ENCODE measurements around the gene ERVW-1. TPM values are rescaled to one million over a fixed set of nuclear protein-coding genes. Genes with fewer than 3 reads are reported as not detected.
"Not testable (repeated sequence)": the region's sequence is repeated elsewhere in the genome, so short reads cannot be mapped to it uniquely, and the experiment has no call there.

The ERVW-1 gene
- total RNA-seq, 2 experiments from 2014 or later, result not detected

- CTCF ChIA-PET (ENCODE audit: unreplicated experiment); H3K9me3 ChIP-seq (ENCODE audit: low read length); BruUV-seq (replicated peaks); H3K79me2 ChIP-seq (ENCODE audit: insufficient read depth, low read depth, low read length); intact Hi-C loops (cut with micrococcal nuclease; ENCODE audit: unreplicated experiment); H3K4me3 ChIP-seq (ENCODE audit: low read depth, low read length, poor library complexity, severe bottlenecking); DNase-seq (ENCODE audit: low spot score); H2AFZ ChIP-seq (ENCODE audit: low read length); H3K4me2 ChIP-seq (ENCODE audit: low read length); H3K4me1 ChIP-seq (ENCODE audit: insufficient read depth, low read length, poor library complexity, severe bottlenecking); H3K36me3 ChIP-seq (ENCODE audit: insufficient read depth, low read length); H3K9me2 ChIP-seq (ENCODE audit: insufficient read depth, low read length); H3K27ac ChIP-seq (ENCODE audit: low read depth, low read length, poor library complexity, severe bottlenecking); H4K20me1 ChIP-seq (ENCODE audit: insufficient read depth, low read length): not testable (repeated sequence)
- POLR2A ChIA-PET, result interaction anchor here (0.5 to 0.6 kb wide), 2 partner anchors 1609 to 1787 kb away, joined by 3 to 4 read pairs; no protein-coding TSS in a partner anchor
Observed at GRCh38 chr7:92475261-92475770, 2.4 kb downstream of the ERVW-1 start.

- H3K4me3 ChIP-seq (ENCODE audit: low read depth, low read length, poor library complexity, severe bottlenecking); DNase-seq (ENCODE audit: low spot score); H3K4me2 ChIP-seq (ENCODE audit: low read length); H3K4me1 ChIP-seq (ENCODE audit: insufficient read depth, low read length, poor library complexity, severe bottlenecking); H3K36me3 ChIP-seq (ENCODE audit: insufficient read depth, low read length); H3K9me2 ChIP-seq (ENCODE audit: insufficient read depth, low read length); H3K27ac ChIP-seq (ENCODE audit: low read depth, low read length, poor library complexity, severe bottlenecking); H4K20me1 ChIP-seq (ENCODE audit: insufficient read depth, low read length); CTCF ChIA-PET (ENCODE audit: unreplicated experiment); intact Hi-C loops (cut with micrococcal nuclease; ENCODE audit: unreplicated experiment); BruUV-seq (replicated peaks); H3K9me3 ChIP-seq (ENCODE audit: low read length); H3K79me2 ChIP-seq (ENCODE audit: insufficient read depth, low read depth, low read length); H2AFZ ChIP-seq (ENCODE audit: low read length): not testable (repeated sequence)
- POLR2A ChIA-PET, result interaction anchor here (0.6 kb wide), 1 partner anchor 16 kb away, joined by 3 read pairs; no protein-coding TSS in a partner anchor
Observed at GRCh38 chr7:92473989-92474388, 3.8 kb downstream of the ERVW-1 start.

- H3K9me2 ChIP-seq (ENCODE audit: insufficient read depth, low read length); H3K79me2 ChIP-seq (ENCODE audit: insufficient read depth, low read depth, low read length); CTCF ChIA-PET (ENCODE audit: unreplicated experiment); H3K4me2 ChIP-seq (ENCODE audit: low read length); H4K20me1 ChIP-seq (ENCODE audit: insufficient read depth, low read length); POLR2A ChIA-PET; H3K9me3 ChIP-seq (ENCODE audit: low read length); H3K27ac ChIP-seq (ENCODE audit: low read depth, low read length, poor library complexity, severe bottlenecking); H3K4me1 ChIP-seq (ENCODE audit: insufficient read depth, low read length, poor library complexity, severe bottlenecking); BruUV-seq (replicated peaks); H3K36me3 ChIP-seq (ENCODE audit: insufficient read depth, low read length); DNase-seq (ENCODE audit: low spot score); H3K4me3 ChIP-seq (ENCODE audit: low read depth, low read length, poor library complexity, severe bottlenecking); H2AFZ ChIP-seq (ENCODE audit: low read length): not testable (repeated sequence)
- intact Hi-C loops (cut with micrococcal nuclease; ENCODE audit: unreplicated experiment), result loop anchor here (10.0 kb wide), 1 partner anchor 586 kb away; no protein-coding TSS in a partner anchor
Observed at GRCh38 chr7:92468589-92468988, 9.2 kb downstream of the ERVW-1 start.

- H3K9me2 ChIP-seq (ENCODE audit: insufficient read depth, low read length), result no peaks in the 10 kb centered on the region
- no TSS peak for BruUV-seq (replicated peaks)
- no peak for DNase-seq (ENCODE audit: low spot score)
- CTCF ChIA-PET (ENCODE audit: unreplicated experiment), result no interaction called here
- H3K4me3 ChIP-seq (ENCODE audit: low read depth, low read length, poor library complexity, severe bottlenecking), result no peak overlapping the region
- H3K36me3 ChIP-seq (ENCODE audit: insufficient read depth, low read length), result no peaks in the 10 kb centered on the region
- POLR2A ChIA-PET, result interaction anchor here (0.6 kb wide), 1 partner anchor 300 kb away, joined by 3 read pairs; no protein-coding TSS in a partner anchor
- TF ChIP-seq CTCF (conservative IDR thresholded peaks at IDR 0.05; ENCODE audit: low read length), result no peak
- TF ChIP-seq EZH2phosphoT487 (IDR thresholded peaks at IDR 0.05; ENCODE audit: borderline replicate concordance, low read depth, low read length), result no peak
- no peaks in the 10 kb centered on the region for H3K4me1 ChIP-seq (ENCODE audit: insufficient read depth, low read length, poor library complexity, severe bottlenecking)
- H3K79me2 ChIP-seq (ENCODE audit: insufficient read depth, low read depth, low read length), result no peaks in the 10 kb centered on the region
- no peak overlapping the region for H3K27ac ChIP-seq (ENCODE audit: low read depth, low read length, poor library complexity, severe bottlenecking)
- H2AFZ ChIP-seq (ENCODE audit: low read length), result no peak overlapping the region
- no peaks in the 10 kb centered on the region for H4K20me1 ChIP-seq (ENCODE audit: insufficient read depth, low read length)
- intact Hi-C loops (cut with micrococcal nuclease; ENCODE audit: unreplicated experiment), result loop anchor here (10.0 kb wide), 1 partner anchor 588 kb away; no protein-coding TSS in a partner anchor
- H3K9me3 ChIP-seq (ENCODE audit: low read length), result no peaks in the 10 kb centered on the region
- no peak overlapping the region for H3K4me2 ChIP-seq (ENCODE audit: low read length)
Observed at GRCh38 chr7:92466682-92467081, 11.1 kb downstream of the ERVW-1 start.
